ENCODE results near the gene SPATA31D1.

The SPATA31D1 gene

DNA sequence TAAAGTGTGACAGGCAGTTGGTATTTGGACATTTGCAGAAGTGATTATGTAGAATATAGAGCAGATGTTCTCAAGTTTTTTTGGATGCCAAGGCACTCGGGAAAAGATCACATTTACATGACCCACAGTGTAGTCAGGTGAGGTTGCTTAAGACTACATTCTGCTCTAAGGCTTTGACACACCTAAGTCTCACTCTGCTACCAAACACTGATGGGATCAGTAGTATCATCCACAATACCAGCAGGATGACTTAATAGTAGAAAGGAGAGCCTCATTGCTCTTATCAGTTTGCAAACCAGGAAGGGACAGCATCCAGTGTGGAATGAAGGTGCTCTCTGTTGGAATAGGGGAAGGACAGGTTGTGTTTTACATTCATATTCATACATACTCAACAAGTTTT is 2.5 kb upstream of the SPATA31D1 start:
- no peak overlapping the region for H3K27ac ChIP-seq
- no peak for DNase-seq (ENCODE audit: low spot score)
- TF ChIP-seq, protein P1, sequence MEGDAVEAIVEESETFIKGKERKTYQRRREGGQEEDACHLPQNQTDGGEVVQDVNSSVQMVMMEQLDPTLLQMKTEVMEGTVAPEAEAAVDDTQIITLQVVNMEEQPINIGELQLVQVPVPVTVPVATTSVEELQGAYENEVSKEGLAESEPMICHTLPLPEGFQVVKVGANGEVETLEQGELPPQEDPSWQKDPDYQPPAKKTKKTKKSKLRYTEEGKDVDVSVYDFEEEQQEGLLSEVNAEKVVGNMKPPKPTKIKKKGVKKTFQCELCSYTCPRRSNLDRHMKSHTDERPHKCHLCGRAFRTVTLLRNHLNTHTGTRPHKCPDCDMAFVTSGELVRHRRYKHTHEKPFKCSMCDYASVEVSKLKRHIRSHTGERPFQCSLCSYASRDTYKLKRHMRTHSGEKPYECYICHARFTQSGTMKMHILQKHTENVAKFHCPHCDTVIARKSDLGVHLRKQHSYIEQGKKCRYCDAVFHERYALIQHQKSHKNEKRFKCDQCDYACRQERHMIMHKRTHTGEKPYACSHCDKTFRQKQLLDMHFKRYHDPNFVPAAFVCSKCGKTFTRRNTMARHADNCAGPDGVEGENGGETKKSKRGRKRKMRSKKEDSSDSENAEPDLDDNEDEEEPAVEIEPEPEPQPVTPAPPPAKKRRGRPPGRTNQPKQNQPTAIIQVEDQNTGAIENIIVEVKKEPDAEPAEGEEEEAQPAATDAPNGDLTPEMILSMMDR (IDR thresholded peaks at IDR 0.05) = no peak
- no peak overlapping the region for H3K4me3 ChIP-seq

DNA sequence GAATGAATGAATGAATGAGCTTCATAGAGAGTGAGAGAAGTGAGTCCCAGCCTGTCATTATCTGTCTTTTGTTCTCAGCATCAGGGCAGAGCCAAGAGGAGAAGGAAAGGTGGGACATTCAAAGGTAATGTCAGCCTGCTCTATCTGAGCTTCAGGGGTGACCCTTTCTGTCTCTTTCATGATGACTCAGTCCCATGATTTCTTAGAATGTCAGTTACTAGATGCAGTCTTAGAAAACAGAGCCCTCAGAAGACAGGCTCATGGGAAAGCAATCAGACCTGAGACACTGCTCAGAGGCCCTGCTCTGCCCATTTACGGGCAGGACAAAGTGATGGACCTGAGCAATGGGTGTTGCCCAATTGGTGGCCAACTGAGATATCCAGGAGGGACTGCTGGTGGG is 1.1 kb downstream of the SPATA31D1 start:
- TF ChIP-seq, protein P1 (IDR thresholded peaks at IDR 0.05) = no peak
- Histone ChIP-seq H3K27ac (no peak overlapping the region), H3K4me3 (no peak overlapping the region)
- no peak for DNase-seq (ENCODE audit: low spot score)

DNA sequence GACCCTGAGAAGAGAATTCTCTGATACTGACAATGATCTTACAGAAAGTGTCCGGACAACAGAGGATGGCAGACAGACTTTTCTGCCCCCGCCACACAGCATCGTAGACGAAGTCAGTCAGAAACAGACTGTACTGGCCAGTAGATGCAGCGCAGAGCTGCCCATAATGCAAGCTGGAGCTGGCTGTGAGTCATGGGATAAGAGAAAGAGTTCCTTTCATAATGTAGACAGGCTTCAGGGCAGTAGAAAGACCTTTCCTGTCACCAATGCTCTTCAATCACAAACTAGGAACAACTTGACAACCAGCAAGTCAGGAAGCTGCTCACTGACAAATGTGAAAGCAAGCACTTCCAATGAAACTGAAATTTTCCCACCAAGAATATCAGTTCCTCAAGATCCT is 5.1 kb downstream of the SPATA31D1 start:
- no peak for DNase-seq (ENCODE audit: low spot score)
- Histone ChIP-seq H3K27ac (no peak overlapping the region), H3K4me3 (no peak overlapping the region)
- TF ChIP-seq, protein P1 (IDR thresholded peaks at IDR 0.05) = no peak

DNA sequence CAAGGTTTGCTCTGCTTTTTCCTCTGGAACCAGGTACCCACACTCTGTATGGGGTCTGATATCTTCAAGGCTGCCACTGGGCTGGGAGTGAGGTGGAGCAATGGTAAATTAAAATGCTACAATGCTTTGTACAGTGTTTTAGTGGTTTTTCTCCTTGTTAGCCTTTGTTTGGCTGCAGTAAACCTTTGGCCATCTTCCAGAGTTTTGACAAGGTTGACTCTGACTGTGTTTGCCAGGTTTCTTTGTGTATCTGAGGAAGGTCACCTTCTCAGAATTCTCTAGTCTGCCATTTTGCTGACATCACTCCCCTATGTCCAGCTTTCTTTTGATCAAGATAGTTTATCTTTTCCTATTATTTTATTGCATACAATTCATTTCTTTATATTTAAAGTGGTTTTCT is 11.2 kb downstream of the SPATA31D1 start:
- Histone ChIP-seq H3K27ac (no peak overlapping the region), H3K4me3 (no peak overlapping the region)
- TF ChIP-seq, protein P1 (IDR thresholded peaks at IDR 0.05) = no peak
- no peak for DNase-seq (ENCODE audit: low spot score)

DNA sequence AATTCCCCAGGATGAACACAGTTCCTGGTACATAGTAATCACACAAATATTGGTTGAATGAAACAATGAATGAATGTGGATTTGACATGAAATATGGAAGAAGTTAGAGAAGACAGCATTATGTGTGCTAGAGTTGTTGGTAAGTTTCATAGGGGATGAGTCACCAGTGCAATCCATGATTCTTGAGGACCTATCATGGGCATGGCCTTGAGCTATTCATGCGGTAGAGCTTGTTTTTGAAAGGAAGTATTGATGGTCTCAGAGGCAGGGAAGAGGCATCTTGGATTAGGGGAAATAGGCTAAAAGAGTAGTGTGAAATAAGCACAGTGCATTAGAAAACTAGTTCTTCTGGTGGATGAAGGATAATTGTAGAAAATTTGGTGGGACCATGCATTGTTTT is 22.1 kb downstream of the SPATA31D1 start:
- Histone ChIP-seq H3K27ac (no peak overlapping the region), H3K4me3 (no peak overlapping the region)
- DNase-seq (ENCODE audit: low spot score) = no peak
- TF ChIP-seq, protein P1 (IDR thresholded peaks at IDR 0.05) = no peak

DNA sequence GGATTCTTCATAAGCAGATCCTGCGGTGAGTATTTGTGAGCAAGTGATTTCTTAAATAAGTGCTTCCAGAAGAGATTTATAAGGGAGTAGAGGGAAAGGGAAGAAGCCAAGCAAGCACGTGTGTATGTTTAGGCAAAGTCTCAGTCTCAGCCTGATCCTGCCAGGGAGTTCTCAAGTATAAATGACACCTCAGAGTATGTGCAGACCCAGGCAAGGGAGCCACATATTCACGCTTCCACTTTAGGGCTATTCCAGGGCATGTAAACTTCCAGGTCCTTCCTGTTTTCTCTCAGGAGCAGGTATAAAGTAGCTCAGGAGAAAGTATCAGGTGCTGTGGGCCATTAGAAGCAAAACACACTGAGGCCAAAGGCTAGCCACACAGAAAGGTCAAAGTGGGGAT is 22.6 kb downstream of the SPATA31D1 start:
- Histone ChIP-seq H3K27ac (no peak overlapping the region), H3K4me3 (no peak overlapping the region)
- TF ChIP-seq, protein P1 (IDR thresholded peaks at IDR 0.05) = no peak
- no peak for DNase-seq (ENCODE audit: low spot score)

DNA sequence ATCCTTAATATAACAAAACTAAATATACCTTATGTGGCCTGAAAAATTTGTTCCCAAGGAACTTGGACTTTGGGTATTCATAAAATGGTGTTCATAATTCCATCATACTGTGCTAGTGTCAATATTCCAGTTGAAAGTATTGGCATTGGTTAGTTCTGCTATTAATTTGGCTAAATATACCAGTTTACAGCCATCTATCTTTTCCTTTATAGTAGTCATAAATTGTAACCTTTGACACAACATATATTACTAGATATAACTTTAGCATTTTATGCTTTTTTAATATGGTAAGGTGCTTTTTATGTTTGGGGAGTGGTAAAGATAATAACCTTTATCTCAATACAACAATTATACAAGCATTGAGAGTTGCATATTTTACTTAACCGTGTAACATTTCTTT is 23.7 kb downstream of the SPATA31D1 start:
- no peak for DNase-seq (ENCODE audit: low spot score)
- TF ChIP-seq, protein P1 (IDR thresholded peaks at IDR 0.05) = no peak
- no peak overlapping the region for H3K27ac ChIP-seq

More for the DNA sequence above, 23.7 kb downstream of the SPATA31D1 start:
- H3K4me3 ChIP-seq = no peak overlapping the region

Measured in coronary artery (tissue), 2 donors.